Neural cell (in vitro differentiated cells): ENCODE data around the gene DNAJB6.

Experiments used
- CTCF ChIP-seq: fragments of 450-650 bp; IDR thresholded peaks from 2 replicates; pipeline ENCODE4 v1.5.1; 2014; ENCODE audit warnings: antibody characterized with exemption, mild to moderate bottlenecking, moderate library complexity; ENCODE audit not compliant: poor library complexity, severe bottlenecking
- EP300 ChIP-seq: fragments of 450-650 bp; conservative IDR thresholded peaks from 2 replicates; pipeline ENCODE4 v1.6.1; 2014; ENCODE audit warnings: antibody characterized with exemption, mild to moderate bottlenecking, moderate library complexity; ENCODE audit not compliant: poor library complexity, severe bottlenecking
- EZH2 ChIP-seq: fragments of 200-600, 300-800 bp; shearing (Covaris generic), sonication (generic); IDR thresholded peaks from 2 replicates; pipeline ENCODE4 v1.6.1; 2014; ENCODE audit warnings: antibody characterized with exemption, low read length, borderline replicate concordance, mild to moderate bottlenecking; ENCODE audit not compliant: insufficient read depth, poor library complexity, severe bottlenecking
- MXI1 ChIP-seq: fragments of 450-650 bp; conservative IDR thresholded peaks from 2 replicates; pipeline ENCODE4 v1.6.1; 2014; ENCODE audit warnings: antibody characterized with exemption, mild to moderate bottlenecking; ENCODE audit not compliant: poor library complexity, severe bottlenecking
- POLR2AphosphoS5 ChIP-seq: IDR thresholded peaks from 2 replicates; pipeline ENCODE4 v1.6.1; 2012
- RAD21 ChIP-seq: fragments of 450-650 bp; conservative IDR thresholded peaks from 2 replicates; pipeline ENCODE4 v1.6.1; 2014; ENCODE audit warnings: antibody characterized with exemption, mild to moderate bottlenecking, moderate library complexity
- REST ChIP-seq: IDR thresholded peaks from 2 replicates; pipeline ENCODE4 v1.6.1; 2012; ENCODE audit warnings: borderline replicate concordance
- SMC3 ChIP-seq: fragments of 450-650 bp; conservative IDR thresholded peaks from 2 replicates; pipeline ENCODE4 v1.6.1; 2014; ENCODE audit warnings: antibody characterized with exemption, mild to moderate bottlenecking, moderate library complexity; ENCODE audit not compliant: poor library complexity
- TAF1 ChIP-seq: IDR thresholded peaks from 2 replicates; pipeline ENCODE4 v1.6.1; 2012; ENCODE audit warnings: low read depth

- TF ChIP-seq SMC3, result no peak
- no peak for TF ChIP-seq POLR2AphosphoS5
- no peak for TF ChIP-seq CTCF
- no peak for TF ChIP-seq EP300
- TF ChIP-seq EZH2, result no peak
- no peak for TF ChIP-seq REST
- TF ChIP-seq TAF1, result no peak
- no peak for TF ChIP-seq RAD21
- no peak for TF ChIP-seq MXI1
Measured at GRCh38 chr7:157406971-157407370, 70.2 kb downstream of the DNAJB6 start.
